ENCODE measurements around the gene NSUN6. TPM values are rescaled to one million over a fixed set of nuclear protein-coding genes. Genes with fewer than 3 reads are reported as not detected.

NSUN6 gene
- total and polyA plus RNA-seq, 2 experiments from 2014 or later = 4.1 to 5.4 TPM

DNA sequence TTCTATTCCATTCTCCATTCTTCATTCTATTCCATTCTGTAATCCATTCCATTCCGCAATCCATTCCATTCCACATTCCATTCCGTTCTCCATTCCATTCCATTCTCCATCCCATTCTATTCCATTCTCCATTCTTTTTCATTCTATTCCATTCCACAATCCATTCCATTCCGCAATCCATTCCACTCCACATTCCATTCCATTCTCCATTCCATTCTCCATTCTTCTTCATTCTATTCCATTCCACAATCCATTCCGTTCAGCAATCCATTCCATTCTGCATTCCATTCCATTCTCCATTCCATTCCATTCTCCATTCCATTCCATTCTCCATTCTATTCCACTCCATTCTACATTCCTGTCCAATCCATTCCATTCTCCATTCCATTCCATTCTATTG is 85.2 kb downstream of the NSUN6 start:
- no peak for TF ChIP-seq EZH2 (IDR thresholded peaks at IDR 0.05; ENCODE audit: insufficient read depth, poor library complexity, severe bottlenecking)
- TF ChIP-seq EZH2phosphoT487 (IDR thresholded peaks at IDR 0.05; ENCODE audit: insufficient read depth, low read depth) = no peak
- no peak for DNase-seq
- Histone ChIP-seq H3K4me2 (ENCODE audit: unreplicated experiment) (no peak overlapping the region), H3K27ac (no peak overlapping the region), H3K9ac (no peak overlapping the region), H3K27me3 (replicated peaks; ENCODE audit: insufficient read depth) (no peaks in the 10 kb centered on the region), H3F3A (ENCODE audit: insufficient read depth) (peaks cover 6% of the 10 kb centered on the region; the same call in 1 of the 2 replicates), H3K36me3 (ENCODE audit: low read depth) (no peaks in the 10 kb centered on the region), H3K4me1 (ENCODE audit: insufficient read depth) (no peaks in the 10 kb centered on the region), H3K9me3 (ENCODE audit: low read depth) (no peaks in the 10 kb centered on the region), H4K20me1 (ENCODE audit: insufficient read depth) (no peaks in the 10 kb centered on the region), H3K79me2 (ENCODE audit: insufficient read depth) (no peaks in the 10 kb centered on the region), H3K4me3 (no peak overlapping the region), H3K9me2 (ENCODE audit: insufficient read depth) (peaks cover 10% of the 10 kb centered on the region; the same call in 1 of the 2 replicates), H2AFZ (no peak overlapping the region)
- 94 to 98% methylated on average over 4 of the region's 4 CpGs for WGBS, 2 experiments (ENCODE audit: low coverage in 1 of 2, low lambda C conversion rate in 2 of 2, missing lambda C conversion rate in 2 of 2)
- in situ Hi-C loops (cut with MboI) = no loop called here

DNA sequence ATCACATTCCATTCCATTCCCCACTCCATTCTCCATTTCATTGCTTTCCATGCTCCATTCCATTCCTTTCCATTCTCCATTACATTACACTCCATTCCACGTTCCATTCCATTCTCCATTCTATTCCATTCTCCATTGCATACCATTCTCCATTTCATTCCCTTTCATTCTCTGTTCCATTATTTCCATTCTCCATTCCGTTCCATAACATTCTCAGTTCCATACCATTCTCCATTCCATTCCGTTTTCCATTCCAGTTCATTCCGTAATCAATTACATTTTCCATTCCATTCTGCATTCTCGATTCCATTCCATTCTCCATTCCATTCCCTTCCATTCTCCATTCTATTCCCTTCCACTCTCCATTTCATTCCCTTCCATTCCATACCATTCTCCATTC is 86.4 kb downstream of the NSUN6 start:
- WGBS, 2 experiments (ENCODE audit: low coverage in 1 of 2, low lambda C conversion rate in 2 of 2, missing lambda C conversion rate in 2 of 2) = 95% methylated on average over 5 of the region's 5 CpGs
- TF ChIP-seq EZH2phosphoT487 (IDR thresholded peaks at IDR 0.05; ENCODE audit: insufficient read depth, low read depth) (no peak), EZH2 (IDR thresholded peaks at IDR 0.05; ENCODE audit: insufficient read depth, poor library complexity, severe bottlenecking) (no peak)
- in situ Hi-C loops (cut with MboI) = no loop called here

DNA sequence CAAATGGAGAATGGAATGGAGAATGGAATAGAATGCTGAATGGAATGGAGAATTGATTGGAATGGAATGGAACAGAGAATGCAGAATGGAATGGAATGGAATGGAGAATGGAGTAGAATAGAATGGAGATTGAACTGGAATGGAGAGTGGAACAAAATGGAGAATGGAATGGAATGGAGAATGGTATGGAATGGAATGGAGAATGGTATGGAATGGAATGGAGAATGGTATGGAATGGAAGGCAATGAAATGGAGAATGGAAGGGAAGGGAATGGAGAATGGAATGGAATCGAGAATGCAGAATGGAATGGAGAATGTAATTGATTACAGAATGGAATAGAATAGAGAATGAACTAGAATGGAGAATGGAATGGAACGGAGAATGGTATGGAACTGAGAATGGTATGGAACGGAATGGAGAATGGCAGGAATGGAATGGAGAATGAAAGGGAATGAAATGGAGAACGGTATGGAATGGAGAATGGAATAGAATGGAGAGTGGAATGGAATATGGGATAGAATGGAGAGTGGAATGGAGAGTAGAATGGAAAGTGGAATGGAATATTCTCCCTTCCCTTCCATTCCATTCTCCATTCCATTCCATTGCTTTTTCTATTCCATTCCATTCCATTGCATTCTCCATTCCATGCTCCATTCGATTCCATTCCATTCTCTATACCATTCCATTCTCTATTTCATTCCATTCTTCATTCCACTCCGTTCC is 88.2 kb downstream of the NSUN6 start:
- Histone ChIP-seq H3F3A (ENCODE audit: insufficient read depth) (peaks cover 6% of the 10 kb centered on the region; the same call in 1 of the 2 replicates), H2AFZ (no peak overlapping the region), H3K79me2 (ENCODE audit: insufficient read depth) (no peaks in the 10 kb centered on the region), H3K27me3 (replicated peaks; ENCODE audit: insufficient read depth) (no peaks in the 10 kb centered on the region), H3K9me2 (ENCODE audit: insufficient read depth) (peaks cover 4% of the 10 kb centered on the region; the same call in 1 of the 2 replicates), H3K27ac (no peak overlapping the region), H3K4me2 (ENCODE audit: unreplicated experiment) (no peak overlapping the region), H4K20me1 (ENCODE audit: insufficient read depth) (no peaks in the 10 kb centered on the region), H3K9ac (no peak overlapping the region), H3K9me3 (ENCODE audit: low read depth) (no peaks in the 10 kb centered on the region), H3K36me3 (ENCODE audit: low read depth) (no peaks in the 10 kb centered on the region; the same call in 1 of the 2 replicates), H3K4me1 (ENCODE audit: insufficient read depth) (no peaks in the 10 kb centered on the region), H3K4me3 (no peak overlapping the region)
- no peak for DNase-seq
- WGBS, 2 experiments (ENCODE audit: low coverage in 1 of 2, low lambda C conversion rate in 2 of 2, missing lambda C conversion rate in 2 of 2) = 97% methylated on average over 6 of the region's 6 CpGs
- TF ChIP-seq EZH2 (IDR thresholded peaks at IDR 0.05; ENCODE audit: insufficient read depth, poor library complexity, severe bottlenecking) (no peak), EZH2phosphoT487 (IDR thresholded peaks at IDR 0.05; ENCODE audit: insufficient read depth, low read depth) (no peak)
- in situ Hi-C loops (cut with MboI) = no loop called here

More for the DNA sequence above, 86.4 kb downstream of the NSUN6 start:
- Histone ChIP-seq H3K9me2 (ENCODE audit: insufficient read depth) (peaks cover 10% of the 10 kb centered on the region; the same call in 1 of the 2 replicates), H2AFZ (no peak overlapping the region), H3K9ac (no peak overlapping the region), H3K9me3 (ENCODE audit: low read depth) (no peaks in the 10 kb centered on the region), H3K4me3 (no peak overlapping the region), H3K36me3 (ENCODE audit: low read depth) (no peaks in the 10 kb centered on the region; the same call in 1 of the 2 replicates), H3F3A (ENCODE audit: insufficient read depth) (peaks cover 6% of the 10 kb centered on the region; the same call in 1 of the 2 replicates), H4K20me1 (ENCODE audit: insufficient read depth) (no peaks in the 10 kb centered on the region), H3K79me2 (ENCODE audit: insufficient read depth) (no peaks in the 10 kb centered on the region), H3K4me1 (ENCODE audit: insufficient read depth) (no peaks in the 10 kb centered on the region), H3K27me3 (replicated peaks; ENCODE audit: insufficient read depth) (no peaks in the 10 kb centered on the region), H3K27ac (no peak overlapping the region), H3K4me2 (ENCODE audit: unreplicated experiment) (no peak overlapping the region)
- DNase-seq = no peak

DNA sequence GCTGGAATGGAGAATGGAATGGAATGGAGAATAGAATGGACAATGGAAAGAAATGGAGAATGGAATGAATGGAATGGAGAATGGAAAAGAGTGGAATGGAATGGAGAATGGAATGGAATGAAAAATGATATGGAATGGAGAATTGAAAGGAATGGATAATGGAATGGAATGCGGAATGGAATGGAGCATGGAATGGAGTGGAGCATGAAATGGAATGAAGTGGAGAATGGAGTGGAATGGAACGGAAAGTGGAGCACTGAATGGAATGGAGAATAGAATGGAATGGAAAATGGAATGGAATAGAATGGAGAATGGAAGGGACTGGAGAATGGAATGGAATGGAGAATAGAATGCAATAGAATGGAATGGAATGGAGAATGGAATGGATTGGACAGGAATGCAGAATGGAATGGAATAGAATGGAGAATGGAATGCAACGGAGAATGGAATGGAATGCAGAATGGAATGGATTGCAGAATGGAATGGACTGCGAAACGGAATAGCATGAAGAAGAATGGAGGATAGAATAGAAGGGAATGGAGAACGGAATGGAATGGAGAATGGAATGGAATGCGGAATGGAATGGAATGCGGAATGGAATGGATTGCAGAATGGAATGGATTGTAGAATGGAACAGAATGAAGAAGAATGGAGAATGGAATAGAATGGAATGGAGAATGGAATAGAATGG is 89.4 kb downstream of the NSUN6 start:
- no peaks in the 10 kb centered on the region; the same call in 1 of the 2 replicates for H3K36me3 ChIP-seq (ENCODE audit: low read depth)
- 94 to 96% methylated on average over 8 of the region's 8 CpGs for WGBS, 2 experiments (ENCODE audit: low coverage in 1 of 2, low lambda C conversion rate in 2 of 2, missing lambda C conversion rate in 2 of 2)
- H3K4me2 ChIP-seq (ENCODE audit: unreplicated experiment) = no peak overlapping the region

More for the DNA sequence above, 89.4 kb downstream of the NSUN6 start:
- Histone ChIP-seq H2AFZ (no peak overlapping the region), H3K4me3 (no peak overlapping the region), H3K27ac (no peak overlapping the region), H3F3A (ENCODE audit: insufficient read depth) (no peaks in the 10 kb centered on the region; the same call in 1 of the 2 replicates), H3K9ac (no peak overlapping the region), H3K79me2 (ENCODE audit: insufficient read depth) (no peaks in the 10 kb centered on the region), H3K27me3 (replicated peaks; ENCODE audit: insufficient read depth) (no peaks in the 10 kb centered on the region), H4K20me1 (ENCODE audit: insufficient read depth) (no peaks in the 10 kb centered on the region), H3K9me3 (ENCODE audit: low read depth) (no peaks in the 10 kb centered on the region), H3K4me1 (ENCODE audit: insufficient read depth) (no peaks in the 10 kb centered on the region), H3K9me2 (ENCODE audit: insufficient read depth) (0 out of 2 replicates have a peak, but pooled peaks cover 3% of the 10 kb centered on the region)
- TF ChIP-seq EZH2phosphoT487 (IDR thresholded peaks at IDR 0.05; ENCODE audit: insufficient read depth, low read depth) = no peak
- no peak for TF ChIP-seq EZH2 (IDR thresholded peaks at IDR 0.05; ENCODE audit: insufficient read depth, poor library complexity, severe bottlenecking)
- DNase-seq = no peak
- in situ Hi-C loops (cut with MboI) = no loop called here
